Fibroblast of mammary gland (primary cell): ENCODE results near the gene BORCS5.
"Not testable (repeated sequence)": the region's sequence is repeated elsewhere in the genome, so short reads cannot be mapped to it uniquely, and the experiment has no call there.

Source experiments
- DNase-seq: peaks from one replicate; pipeline ENCODE4 v3.0.0-alpha.2; 2010; ENCODE audit warnings: low read depth
- H3K4me3 ChIP-seq: 2 replicates; pipeline ENCODE4 v1.5.1; 2011; ENCODE audit warnings: low read depth, mild to moderate bottlenecking, low read length, moderate library complexity; ENCODE audit not compliant: control insufficient read depth
- TF ChIP-seq, protein P1 (sequence below): conservative IDR thresholded peaks from 2 replicates; pipeline ENCODE4 v1.5.1; 2011; ENCODE audit warnings: low read depth, low read length, inconsistent platforms; ENCODE audit not compliant: control insufficient read depth, insufficient read depth

BORCS5 gene

DNA sequence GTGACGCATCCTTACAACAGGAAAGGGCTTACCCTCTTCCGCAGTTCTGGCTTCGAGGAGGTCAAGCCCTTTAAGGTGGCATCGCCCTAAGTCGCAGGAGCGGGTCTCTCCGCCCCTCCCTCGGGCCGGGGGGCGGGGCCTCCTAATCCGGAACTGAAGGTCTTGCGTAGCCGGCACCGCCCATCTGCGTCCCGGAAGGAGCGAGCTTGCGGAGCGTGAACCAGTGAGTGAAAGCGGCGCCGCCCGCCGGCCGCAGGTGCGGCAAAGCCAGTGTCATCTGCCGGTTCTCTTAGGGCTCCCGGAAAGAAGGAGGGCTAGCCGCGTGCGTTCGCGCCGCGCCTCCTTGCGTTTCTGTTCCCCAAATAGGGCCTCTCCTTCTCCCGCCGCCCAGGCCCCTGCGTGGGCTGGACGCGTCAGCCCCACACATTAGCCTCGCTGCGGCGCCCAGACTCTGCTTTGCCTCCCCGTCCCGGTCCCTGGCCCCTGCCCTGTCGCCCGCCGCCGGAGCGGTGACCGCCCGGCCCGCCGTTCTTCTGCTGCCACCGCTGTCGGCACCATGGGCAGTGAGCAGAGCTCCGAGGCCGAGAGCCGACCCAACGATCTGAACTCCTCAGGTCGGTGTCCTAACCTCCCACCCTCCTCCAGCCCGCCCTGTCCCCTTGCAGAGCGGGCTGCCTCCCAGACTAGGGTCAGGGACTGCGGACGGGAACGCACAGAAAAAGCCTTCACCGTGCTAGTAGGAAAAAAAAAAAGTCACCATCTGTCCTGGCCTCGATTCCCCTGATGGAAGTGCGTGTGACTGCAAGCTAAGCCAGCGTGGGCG is at the start of gene BORCS5:
TSS of gene BORCS5 (plus strand) at position 183 of the 823 bp plus-strand sequence. CDS start at position 557, 374 bp downstream.
- TF ChIP-seq, protein P1, sequence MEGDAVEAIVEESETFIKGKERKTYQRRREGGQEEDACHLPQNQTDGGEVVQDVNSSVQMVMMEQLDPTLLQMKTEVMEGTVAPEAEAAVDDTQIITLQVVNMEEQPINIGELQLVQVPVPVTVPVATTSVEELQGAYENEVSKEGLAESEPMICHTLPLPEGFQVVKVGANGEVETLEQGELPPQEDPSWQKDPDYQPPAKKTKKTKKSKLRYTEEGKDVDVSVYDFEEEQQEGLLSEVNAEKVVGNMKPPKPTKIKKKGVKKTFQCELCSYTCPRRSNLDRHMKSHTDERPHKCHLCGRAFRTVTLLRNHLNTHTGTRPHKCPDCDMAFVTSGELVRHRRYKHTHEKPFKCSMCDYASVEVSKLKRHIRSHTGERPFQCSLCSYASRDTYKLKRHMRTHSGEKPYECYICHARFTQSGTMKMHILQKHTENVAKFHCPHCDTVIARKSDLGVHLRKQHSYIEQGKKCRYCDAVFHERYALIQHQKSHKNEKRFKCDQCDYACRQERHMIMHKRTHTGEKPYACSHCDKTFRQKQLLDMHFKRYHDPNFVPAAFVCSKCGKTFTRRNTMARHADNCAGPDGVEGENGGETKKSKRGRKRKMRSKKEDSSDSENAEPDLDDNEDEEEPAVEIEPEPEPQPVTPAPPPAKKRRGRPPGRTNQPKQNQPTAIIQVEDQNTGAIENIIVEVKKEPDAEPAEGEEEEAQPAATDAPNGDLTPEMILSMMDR = no peak
- H3K4me3 ChIP-seq = peak within 1 kb of the TSS; percentile 85
- peak; percentile 86 for DNase-seq

DNA sequence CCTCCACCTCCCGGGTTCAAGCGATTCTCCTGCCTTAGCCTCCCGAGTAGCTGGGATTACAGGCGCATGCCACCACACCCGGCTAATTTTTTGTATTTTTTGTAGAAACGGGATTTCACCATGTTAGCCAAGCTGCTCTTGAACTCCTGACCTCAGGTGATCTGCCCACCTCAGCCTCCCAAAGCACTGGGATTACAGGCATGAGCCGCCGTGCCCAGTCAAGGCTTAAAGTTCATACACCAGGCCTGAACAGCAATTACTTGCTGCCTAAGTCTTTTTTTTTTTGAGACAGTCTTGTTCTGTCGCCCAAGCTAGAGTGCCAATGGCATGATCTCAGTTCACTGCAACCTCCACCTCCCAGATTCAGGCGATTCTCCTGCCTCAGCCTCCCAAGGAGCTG is 46.2 kb upstream of the BORCS5 start:
- not testable (repeated sequence) for DNase-seq, H3K4me3 ChIP-seq

DNA sequence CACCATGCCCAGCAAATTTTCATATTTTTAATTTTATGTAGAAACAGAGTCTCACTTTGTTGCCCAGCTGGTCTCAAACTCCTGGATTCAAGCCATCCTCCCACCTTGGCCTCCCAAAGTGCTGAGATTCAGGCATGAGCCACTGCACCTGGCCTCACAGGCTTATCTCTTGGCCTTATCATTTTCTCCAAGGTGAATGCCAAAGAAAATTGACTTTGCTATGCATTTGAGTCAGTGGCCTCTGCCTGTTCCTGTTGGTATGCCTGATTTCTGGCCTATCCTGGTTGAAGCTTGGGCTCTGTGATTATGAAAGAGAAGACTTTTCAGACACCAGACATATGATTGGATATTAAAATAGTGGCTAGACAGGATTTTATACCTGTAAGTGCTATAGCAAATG is 41.0 kb upstream of the BORCS5 start:
- H3K4me3 ChIP-seq = no peak overlapping the region
- TF ChIP-seq, protein P1 = no peak
- no peak for DNase-seq

DNA sequence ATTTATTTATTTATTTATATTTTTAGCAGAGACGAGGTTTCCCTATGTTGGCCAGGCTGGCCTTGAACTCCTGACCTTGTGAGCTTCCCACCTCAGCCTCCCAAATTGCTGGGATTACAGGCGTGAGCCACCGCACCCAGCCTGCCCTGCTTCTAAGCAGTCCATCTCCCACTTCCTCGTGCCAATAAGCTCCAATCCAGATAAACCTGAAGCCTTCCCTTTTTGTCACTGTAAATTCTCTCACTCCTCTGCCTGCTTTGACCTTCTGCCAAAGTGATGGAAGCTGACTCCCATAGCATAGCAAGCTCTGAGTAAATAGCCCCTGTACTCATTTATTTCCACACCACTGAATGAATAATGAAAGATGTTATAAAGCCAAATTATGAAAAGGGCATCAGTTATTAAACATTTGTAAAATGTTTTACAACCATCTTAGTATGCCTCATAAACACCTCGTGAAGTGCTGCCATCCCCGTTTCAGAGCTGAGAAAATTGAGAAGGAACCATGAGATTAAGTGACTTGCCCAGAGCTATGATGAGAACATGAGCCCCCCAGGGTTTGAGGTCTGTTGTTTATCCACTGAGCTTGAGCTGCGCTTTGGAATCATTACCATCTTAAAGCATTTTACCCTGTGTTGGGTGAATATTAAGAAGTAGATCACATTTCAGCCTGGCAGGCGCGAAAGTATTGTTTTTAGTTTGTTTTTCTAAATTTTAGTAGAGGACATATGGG is 37.3 kb upstream of the BORCS5 start:
- peak; percentile 20 for DNase-seq
- TF ChIP-seq, protein P1 = no peak
- H3K4me3 ChIP-seq = no peak overlapping the region

DNA sequence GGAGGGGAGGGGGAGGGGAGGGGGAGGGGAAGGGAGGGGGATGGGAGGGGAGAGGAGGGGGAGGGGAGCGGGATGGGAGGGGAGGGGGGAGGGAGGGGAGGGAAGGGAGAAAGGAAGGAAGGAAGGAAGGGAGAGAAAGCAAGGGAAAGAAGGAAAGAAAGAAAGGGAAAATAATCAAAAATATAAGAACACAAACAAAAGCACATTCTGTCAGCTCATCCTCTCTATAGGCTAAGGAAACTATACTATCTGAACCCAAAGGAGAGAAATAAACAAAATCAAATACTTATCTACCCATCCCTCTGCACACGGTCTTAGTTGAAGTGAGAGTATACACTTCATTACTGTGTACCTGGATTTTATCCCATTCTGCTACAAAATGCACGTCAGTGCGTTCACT is 33.8 kb upstream of the BORCS5 start:
- no peak overlapping the region for H3K4me3 ChIP-seq
- DNase-seq = no peak
- TF ChIP-seq, protein P1 = no peak

DNA sequence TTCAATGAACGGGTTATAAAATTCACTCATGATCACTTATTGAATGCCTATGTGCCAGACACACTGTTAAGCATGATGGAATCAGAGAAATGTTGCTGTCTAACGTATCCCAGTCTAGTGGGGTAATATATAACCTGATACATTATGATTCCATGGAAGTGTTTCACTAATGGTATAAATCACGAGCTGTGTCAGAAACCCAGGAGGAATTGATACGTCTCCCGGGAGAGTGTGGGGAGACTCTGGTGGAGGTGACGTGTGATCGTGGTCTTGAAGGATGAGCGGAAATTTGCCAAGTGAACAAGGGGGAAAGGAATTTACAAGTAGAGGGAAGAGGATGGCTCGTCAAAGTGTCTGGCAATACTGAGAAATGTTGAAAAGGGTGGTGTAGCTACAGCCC is 33.3 kb upstream of the BORCS5 start:
- peak; percentile 49 for DNase-seq
- H3K4me3 ChIP-seq = no peak overlapping the region

More for the DNA sequence above, 33.3 kb upstream of the BORCS5 start:
- TF ChIP-seq, protein P1 = no peak
